ENCODE data around the gene USPL1.

Gene USPL1

DNA sequence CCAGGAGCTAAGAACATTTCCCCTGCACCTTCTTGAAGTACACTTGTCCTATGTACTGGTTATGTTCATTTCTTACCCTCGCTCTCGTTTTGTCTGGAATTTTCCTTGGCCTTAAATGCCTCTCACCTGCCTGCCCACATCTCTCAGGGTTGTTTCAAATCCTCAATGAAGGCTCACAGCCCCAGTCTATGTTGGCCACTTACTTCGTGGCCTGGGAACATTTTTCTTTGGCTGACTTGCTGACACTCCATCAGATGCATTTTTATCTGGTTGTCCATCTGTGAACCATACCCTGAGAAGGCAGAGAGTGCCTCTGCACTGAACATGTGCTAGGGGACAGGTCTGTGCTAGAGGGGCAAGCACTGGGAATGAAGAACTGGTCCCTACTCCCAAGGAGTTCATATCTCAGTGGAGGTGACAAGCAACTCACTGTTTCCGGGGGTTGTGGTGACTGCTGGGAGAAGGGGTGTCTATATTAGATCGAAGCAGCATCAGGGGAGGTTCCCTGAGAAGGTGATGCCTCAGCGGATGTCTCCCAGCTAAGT, 53.6 kb downstream of the USPL1 start (continued):
- no peak for TF ChIP-seq CSRNP3 (CRISPR knock-in tag; IDR thresholded peaks at IDR 0.05)
- TF ChIP-seq POU6F1 (CRISPR knock-in tag; IDR thresholded peaks at IDR 0.05; ENCODE audit: borderline replicate concordance, low read depth): no peak
- TF ChIP-seq CSDC2 (CRISPR knock-in tag; IDR thresholded peaks at IDR 0.05): no peak
- TF ChIP-seq TCF4 (CRISPR knock-in tag; IDR thresholded peaks at IDR 0.05; ENCODE audit: borderline replicate concordance): no peak
- TF ChIP-seq ISL1 (CRISPR knock-in tag; IDR thresholded peaks at IDR 0.05): no peak

DNA sequence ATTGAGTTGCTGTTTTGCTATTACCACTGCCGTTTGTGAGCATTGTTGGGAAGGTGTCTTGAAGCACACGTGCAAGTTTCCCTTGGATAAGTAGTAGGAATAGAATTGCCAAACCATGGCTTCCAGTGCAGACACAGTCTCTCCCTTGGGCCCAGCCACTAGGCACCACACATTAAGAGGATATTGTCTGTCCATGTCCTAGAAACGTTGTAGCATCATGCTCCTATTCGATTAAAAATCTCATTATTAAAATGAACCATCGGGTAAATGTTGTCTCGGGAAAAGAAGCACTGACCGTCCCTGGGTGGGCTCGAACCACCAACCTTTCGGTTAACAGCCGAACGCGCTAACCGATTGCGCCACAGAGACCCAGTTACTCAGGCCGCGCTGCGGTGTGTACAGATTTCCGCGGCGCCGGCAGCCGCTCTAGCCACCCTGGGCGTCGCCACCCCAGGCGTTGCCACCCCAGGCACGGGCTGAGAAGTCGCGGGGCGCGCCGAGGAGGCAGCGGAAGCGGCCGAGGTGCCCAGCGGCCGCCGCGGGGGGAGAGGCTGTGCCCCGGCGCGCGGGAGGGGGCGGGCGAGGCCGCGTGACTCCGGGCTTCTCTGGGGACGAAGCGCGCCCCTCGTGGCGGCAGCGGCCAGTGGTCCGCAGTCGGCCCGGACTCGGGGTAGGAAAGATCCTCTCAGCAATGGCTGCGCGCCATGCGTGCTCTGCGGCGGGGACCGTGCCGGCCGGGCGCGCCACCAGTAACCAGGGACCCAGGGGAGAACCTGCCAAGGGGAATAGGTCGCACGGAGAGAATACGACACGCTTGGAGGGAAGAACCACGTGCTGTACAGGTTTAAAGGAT, 56.2 kb downstream of the USPL1 start:
- TF ChIP-seq ZNF565 (CRISPR knock-in tag; conservative IDR thresholded peaks at IDR 0.05; ENCODE audit: low read depth): no peak
- 0 out of 2 replicates have a peak, but pooled peaks have one; percentile 41 for TF ChIP-seq SNAI2 (CRISPR knock-in tag; IDR thresholded peaks at IDR 0.05)
- no peak for TF ChIP-seq OSR1 (CRISPR knock-in tag; IDR thresholded peaks at IDR 0.05)
- TF ChIP-seq, protein P1, sequence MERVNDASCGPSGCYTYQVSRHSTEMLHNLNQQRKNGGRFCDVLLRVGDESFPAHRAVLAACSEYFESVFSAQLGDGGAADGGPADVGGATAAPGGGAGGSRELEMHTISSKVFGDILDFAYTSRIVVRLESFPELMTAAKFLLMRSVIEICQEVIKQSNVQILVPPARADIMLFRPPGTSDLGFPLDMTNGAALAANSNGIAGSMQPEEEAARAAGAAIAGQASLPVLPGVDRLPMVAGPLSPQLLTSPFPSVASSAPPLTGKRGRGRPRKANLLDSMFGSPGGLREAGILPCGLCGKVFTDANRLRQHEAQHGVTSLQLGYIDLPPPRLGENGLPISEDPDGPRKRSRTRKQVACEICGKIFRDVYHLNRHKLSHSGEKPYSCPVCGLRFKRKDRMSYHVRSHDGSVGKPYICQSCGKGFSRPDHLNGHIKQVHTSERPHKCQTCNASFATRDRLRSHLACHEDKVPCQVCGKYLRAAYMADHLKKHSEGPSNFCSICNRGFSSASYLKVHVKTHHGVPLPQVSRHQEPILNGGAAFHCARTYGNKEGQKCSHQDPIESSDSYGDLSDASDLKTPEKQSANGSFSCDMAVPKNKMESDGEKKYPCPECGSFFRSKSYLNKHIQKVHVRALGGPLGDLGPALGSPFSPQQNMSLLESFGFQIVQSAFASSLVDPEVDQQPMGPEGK (CRISPR knock-in tag; IDR thresholded peaks at IDR 0.05; ENCODE audit: borderline replicate concordance): no peak
- no peak for TF ChIP-seq CSDC2 (CRISPR knock-in tag; IDR thresholded peaks at IDR 0.05)
- no peak for TF ChIP-seq ZFP3 (CRISPR knock-in tag; IDR thresholded peaks at IDR 0.05)
- TF ChIP-seq TSHZ2 (CRISPR knock-in tag; IDR thresholded peaks at IDR 0.05): peak; percentile 66; the same call in 1 of the 2 replicates
- peak; percentile 94 for ATAC-seq

- ATAC-seq: no peak
- TF ChIP-seq CSRNP3 (CRISPR knock-in tag; IDR thresholded peaks at IDR 0.05): no peak
- TF ChIP-seq ZNF8 (CRISPR knock-in tag; IDR thresholded peaks at IDR 0.05): no peak
- no peak for TF ChIP-seq CSDC2 (CRISPR knock-in tag; IDR thresholded peaks at IDR 0.05)
- TF ChIP-seq, protein P1 (CRISPR knock-in tag; IDR thresholded peaks at IDR 0.05; ENCODE audit: borderline replicate concordance): no peak
- TF ChIP-seq TCF4 (CRISPR knock-in tag; IDR thresholded peaks at IDR 0.05; ENCODE audit: borderline replicate concordance): no peak
- TF ChIP-seq, protein P2, sequence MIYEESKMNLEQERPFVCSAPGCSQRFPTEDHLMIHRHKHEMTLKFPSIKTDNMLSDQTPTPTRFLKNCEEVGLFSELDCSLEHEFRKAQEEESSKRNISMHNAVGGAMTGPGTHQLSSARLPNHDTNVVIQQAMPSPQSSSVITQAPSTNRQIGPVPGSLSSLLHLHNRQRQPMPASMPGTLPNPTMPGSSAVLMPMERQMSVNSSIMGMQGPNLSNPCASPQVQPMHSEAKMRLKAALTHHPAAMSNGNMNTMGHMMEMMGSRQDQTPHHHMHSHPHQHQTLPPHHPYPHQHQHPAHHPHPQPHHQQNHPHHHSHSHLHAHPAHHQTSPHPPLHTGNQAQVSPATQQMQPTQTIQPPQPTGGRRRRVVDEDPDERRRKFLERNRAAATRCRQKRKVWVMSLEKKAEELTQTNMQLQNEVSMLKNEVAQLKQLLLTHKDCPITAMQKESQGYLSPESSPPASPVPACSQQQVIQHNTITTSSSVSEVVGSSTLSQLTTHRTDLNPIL (CRISPR knock-in tag; IDR thresholded peaks at IDR 0.05; ENCODE audit: low read depth): no peak
- TF ChIP-seq ESRRG (CRISPR knock-in tag; IDR thresholded peaks at IDR 0.05): no peak
- TF ChIP-seq ZNF70 (CRISPR knock-in tag; IDR thresholded peaks at IDR 0.05): no peak
- no peak for TF ChIP-seq RARB (CRISPR knock-in tag; IDR thresholded peaks at IDR 0.05)
- TF ChIP-seq TSHZ2 (CRISPR knock-in tag; IDR thresholded peaks at IDR 0.05): no peak
- no peak for TF ChIP-seq TOX (CRISPR knock-in tag; IDR thresholded peaks at IDR 0.05; ENCODE audit: borderline replicate concordance)
- TF ChIP-seq POU6F1 (CRISPR knock-in tag; IDR thresholded peaks at IDR 0.05; ENCODE audit: borderline replicate concordance, low read depth): no peak
Measured at GRCh38 chr13:30675717-30676116, 58.0 kb downstream of the USPL1 start.

All from SK-N-SH treated with all-trans-retinoic acid at 6 μM for 48 hours (cell line).